Activated CD8-positive, alpha-beta memory T cell treated with anti-CD3 and anti-CD28 coated beads for 36 hours (primary cell): ENCODE measurements around the gene CDH23. TPM values are rescaled to one million over a fixed set of nuclear protein-coding genes. Genes with fewer than 3 reads are reported as not detected.

Experiments used
- CTCF ChIA-PET: fragments of 350-600 bp; sonication (Branson Sonifier 250); formaldehyde crosslinking; loops from one replicate; lab custom pipeline; 2021; ENCODE audit warnings: antibody characterized with exemption; lab: Charles Lee
- POLR2A ChIA-PET: fragments of 350-600 bp; sonication (Branson Sonifier 250); formaldehyde crosslinking; loops from one replicate; lab custom pipeline; 2021; ENCODE audit warnings: antibody characterized with exemption; lab: Charles Lee
- total RNA-seq, 2 experiments: library from RNA; stranded (reverse); gene quantifications; one replicate each; pipeline ENCODE4 v1.2.3, GENCODE V29; 2021

The CDH23 gene
- total RNA-seq, 2 experiments from 2014 or later = 0.25 to 0.55 TPM

GRCh38 chr10:71864911-71865361 lies 468.2 kb downstream of the CDH23 start:
- POLR2A ChIA-PET = no interaction called here
- CTCF ChIA-PET = interaction anchor here (1.5 kb wide), 1 partner anchor 31 kb away, joined by 3 read pairs; no protein-coding TSS in a partner anchor

Other genes with a start within 250 kb of the CDH23 start
- under 1 TPM; 0.08 to 0.15 TPM for gene UNC5B, start 184.3 kb upstream of the CDH23 start, total RNA-seq
- 1 to 10 TPM; 5.8 to 7.0 TPM for gene SLC29A3, start 77.7 kb upstream of the CDH23 start, total RNA-seq